ENCODE measurements around the gene KRTAP5-7. TPM values are rescaled to one million over a fixed set of nuclear protein-coding genes. Genes with fewer than 3 reads are reported as not detected.

Gene KRTAP5-7
- total RNA-seq, 4 donors from 2014 or later: not detected

GRCh38 chr11:71577469-71578004 is 50.5 kb downstream of the KRTAP5-7 start:
- WGBS: 89% methylated on average over 7 of the region's 7 CpGs
- Histone ChIP-seq H3K27me3 (peaks cover 0 to 29% (median 0%) of the 10 kb centered on the region in 4 donors), H3K36me3 (no peaks in the 10 kb centered on the region), H3K4me3 (no peak overlapping the region), H3K27ac (replicated peaks in 1 of 4) (no peak overlapping the region), H3K9me3 (no peaks in the 10 kb centered on the region), H3K4me1 (peaks cover 0 to 10% (median 5%) of the 10 kb centered on the region in 4 donors)
- TF ChIP-seq POLR2AphosphoS5 (IDR thresholded peaks at IDR 0.05) (no peak), POLR2A (IDR thresholded peaks at IDR 0.05; ENCODE audit: low read depth) (no peak), EP300 (IDR thresholded peaks at IDR 0.05) (no peak)
- TF ChIP-seq, protein P1, sequence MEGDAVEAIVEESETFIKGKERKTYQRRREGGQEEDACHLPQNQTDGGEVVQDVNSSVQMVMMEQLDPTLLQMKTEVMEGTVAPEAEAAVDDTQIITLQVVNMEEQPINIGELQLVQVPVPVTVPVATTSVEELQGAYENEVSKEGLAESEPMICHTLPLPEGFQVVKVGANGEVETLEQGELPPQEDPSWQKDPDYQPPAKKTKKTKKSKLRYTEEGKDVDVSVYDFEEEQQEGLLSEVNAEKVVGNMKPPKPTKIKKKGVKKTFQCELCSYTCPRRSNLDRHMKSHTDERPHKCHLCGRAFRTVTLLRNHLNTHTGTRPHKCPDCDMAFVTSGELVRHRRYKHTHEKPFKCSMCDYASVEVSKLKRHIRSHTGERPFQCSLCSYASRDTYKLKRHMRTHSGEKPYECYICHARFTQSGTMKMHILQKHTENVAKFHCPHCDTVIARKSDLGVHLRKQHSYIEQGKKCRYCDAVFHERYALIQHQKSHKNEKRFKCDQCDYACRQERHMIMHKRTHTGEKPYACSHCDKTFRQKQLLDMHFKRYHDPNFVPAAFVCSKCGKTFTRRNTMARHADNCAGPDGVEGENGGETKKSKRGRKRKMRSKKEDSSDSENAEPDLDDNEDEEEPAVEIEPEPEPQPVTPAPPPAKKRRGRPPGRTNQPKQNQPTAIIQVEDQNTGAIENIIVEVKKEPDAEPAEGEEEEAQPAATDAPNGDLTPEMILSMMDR (IDR thresholded peaks at IDR 0.05): no peak
- no peak for DNase-seq (ENCODE audit: extremely low spot score)
- intact Hi-C loops (cut with DNase I): no loop called here

Small RNA genes within 50 kb of the gene (small RNA-seq; reads per million reads assigned to genes)
- 0 reads per million in 3 donors for gene AP000867.1

Other genes with a start within 250 kb of the KRTAP5-7 start
- gene DHCR7, start 78.9 kb upstream of the KRTAP5-7 start, total RNA-seq: 1 to 10 TPM; 5.8 to 9.5 (median 9.2) TPM
- gene NADSYN1, start 74.1 kb upstream of the KRTAP5-7 start, total RNA-seq: 10 to 100 TPM; 38.4 to 44.4 (median 42.2) TPM
- not detected for gene KRTAP5-8, start 10.8 kb downstream of the KRTAP5-7 start, total RNA-seq
- gene KRTAP5-9, start 21.2 kb downstream of the KRTAP5-7 start, total RNA-seq: not detected
- gene KRTAP5-10, start 38.3 kb downstream of the KRTAP5-7 start, total RNA-seq: not detected
- gene KRTAP5-11, start 55.6 kb downstream of the KRTAP5-7 start, total RNA-seq: not detected

Data from esophagus muscularis mucosa (tissue), 4 donors.